Measurements from ENCODE around the gene UBE2M. TPM values are rescaled to one million over a fixed set of nuclear protein-coding genes. Genes with fewer than 3 reads are reported as not detected.

UBE2M gene
- total and polyA plus RNA-seq, 2 experiments from 2014 or later = 8.7 to 60.3 TPM

DNA sequence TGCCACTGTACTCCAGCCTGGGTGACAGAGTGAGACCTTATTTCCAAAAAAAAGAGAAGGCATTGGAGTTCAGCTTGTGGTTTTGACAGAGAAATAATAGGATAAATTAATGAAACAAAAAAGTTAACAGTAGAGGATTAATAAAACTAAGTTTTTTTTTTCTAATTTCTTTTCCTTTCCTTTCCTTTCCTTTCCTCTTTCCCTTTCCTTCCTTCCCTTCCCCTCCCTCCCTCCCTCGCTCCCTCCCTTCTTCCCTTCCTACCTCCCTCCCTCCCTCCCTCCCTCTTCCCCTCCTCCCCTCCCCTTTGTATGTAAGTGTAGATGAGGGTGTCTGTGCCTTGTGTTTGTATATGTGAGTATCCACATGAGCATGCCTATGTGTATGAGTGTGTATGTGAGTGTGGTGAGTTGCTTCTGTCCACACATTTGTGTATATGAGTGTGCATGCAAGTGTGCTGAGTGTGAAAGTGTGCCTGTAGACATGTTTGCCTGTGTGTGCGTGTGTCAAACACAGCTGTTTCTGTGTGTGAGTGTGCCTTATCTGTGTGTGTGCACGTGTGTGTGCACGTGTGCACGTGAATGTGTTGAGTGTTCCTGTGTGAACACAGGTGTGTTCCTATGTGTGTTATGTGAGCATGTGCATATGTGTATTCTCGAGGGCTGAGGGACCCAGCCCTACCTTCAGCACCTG lies 27.2 kb upstream of the UBE2M start:
- Histone ChIP-seq H3K27me3 (replicated peaks; ENCODE audit: insufficient read depth) (no peaks in the 10 kb centered on the region), H3K4me3 (no peak overlapping the region), H3K27ac (no peak overlapping the region), H3K4me1 (ENCODE audit: insufficient read depth) (peaks cover 19% of the 10 kb centered on the region), H3F3A (ENCODE audit: insufficient read depth) (peaks cover 8% of the 10 kb centered on the region; the same call in 1 of the 2 replicates), H3K9ac (no peak overlapping the region), H4K20me1 (ENCODE audit: insufficient read depth) (no peaks in the 10 kb centered on the region), H2AFZ (no peak overlapping the region), H3K36me3 (ENCODE audit: low read depth) (peaks cover 3% of the 10 kb centered on the region; the same call in 1 of the 2 replicates), H3K4me2 (ENCODE audit: unreplicated experiment) (no peak overlapping the region), H3K9me2 (ENCODE audit: insufficient read depth) (no peaks in the 10 kb centered on the region), H3K9me3 (ENCODE audit: low read depth) (no peaks in the 10 kb centered on the region), H3K79me2 (ENCODE audit: insufficient read depth) (peaks cover 26% of the 10 kb centered on the region)
- DNase-seq = no peak
- 89% methylated on average over 5 to 6 of the region's 6 CpGs for WGBS, 2 experiments (ENCODE audit: low coverage in 1 of 2, low lambda C conversion rate in 2 of 2, missing lambda C conversion rate in 2 of 2)
- TF ChIP-seq EZH2phosphoT487 (IDR thresholded peaks at IDR 0.05; ENCODE audit: insufficient read depth, low read depth) = no peak
- TF ChIP-seq EZH2 (IDR thresholded peaks at IDR 0.05; ENCODE audit: insufficient read depth, poor library complexity, severe bottlenecking) = no peak
- in situ Hi-C loops (cut with MboI) = no loop called here

DNA sequence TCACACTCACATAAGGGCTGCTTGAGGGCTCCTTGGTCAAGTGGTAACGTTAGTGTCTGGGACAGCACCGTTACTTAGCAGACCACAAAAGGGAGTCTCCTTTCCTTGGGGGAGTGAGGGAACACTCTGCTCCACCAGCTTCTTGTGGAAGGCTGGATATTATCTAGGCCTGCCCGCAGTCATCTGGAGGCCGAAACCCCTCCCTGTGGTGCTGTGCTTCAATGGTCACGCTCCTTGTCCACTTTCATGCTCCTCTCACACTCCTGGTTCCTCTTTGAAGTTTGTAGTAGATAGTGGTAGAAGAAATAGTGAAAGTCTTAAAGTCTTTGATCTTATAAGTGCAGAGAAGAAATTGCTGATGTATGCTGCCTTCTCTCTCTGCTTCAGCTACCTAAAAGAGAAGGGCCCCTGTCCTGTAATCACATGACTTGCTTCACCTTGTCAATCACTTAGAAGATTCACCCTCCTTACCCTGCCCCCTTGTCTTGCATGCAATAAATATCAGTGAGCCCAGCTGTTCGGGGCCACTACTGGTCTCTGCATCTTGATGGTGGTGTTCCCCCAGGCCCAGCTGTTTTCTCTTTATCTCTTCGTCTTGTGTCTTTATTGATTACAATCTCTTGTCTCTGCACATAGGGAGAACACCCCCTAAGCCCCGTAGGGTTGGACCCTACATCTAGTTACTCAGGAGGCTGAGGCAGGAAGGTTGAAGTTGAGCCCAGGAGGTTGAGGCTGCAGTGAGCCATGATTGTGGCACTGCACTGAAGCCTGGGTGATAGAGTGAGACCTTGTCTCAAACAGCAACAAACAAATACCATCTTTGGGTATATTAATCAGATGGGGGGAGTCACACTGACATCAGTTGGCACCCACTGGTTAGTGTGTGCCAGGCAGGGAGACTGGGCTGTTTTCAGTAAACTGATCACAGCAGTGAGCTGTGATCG lies 26.4 kb upstream of the UBE2M start:
- TF ChIP-seq EZH2phosphoT487 (IDR thresholded peaks at IDR 0.05; ENCODE audit: insufficient read depth, low read depth) = no peak
- no peak for TF ChIP-seq EZH2 (IDR thresholded peaks at IDR 0.05; ENCODE audit: insufficient read depth, poor library complexity, severe bottlenecking)
- H3K9me3 ChIP-seq (ENCODE audit: low read depth) = no peaks in the 10 kb centered on the region
- H2AFZ ChIP-seq = no peak overlapping the region
- no peaks in the 10 kb centered on the region for H3K9me2 ChIP-seq (ENCODE audit: insufficient read depth)
- peaks cover 3% of the 10 kb centered on the region; the same call in 1 of the 2 replicates for H3K36me3 ChIP-seq (ENCODE audit: low read depth)
- peaks cover 8% of the 10 kb centered on the region; the same call in 1 of the 2 replicates for H3F3A ChIP-seq (ENCODE audit: insufficient read depth)
- peaks cover 19% of the 10 kb centered on the region for H3K4me1 ChIP-seq (ENCODE audit: insufficient read depth)
- H3K27me3 ChIP-seq (replicated peaks; ENCODE audit: insufficient read depth) = no peaks in the 10 kb centered on the region
- WGBS, 2 experiments (ENCODE audit: low coverage in 1 of 2, low lambda C conversion rate in 2 of 2, missing lambda C conversion rate in 2 of 2) = 78 to 82% methylated on average over 9 of the region's 9 CpGs
- in situ Hi-C loops (cut with MboI) = no loop called here
- H3K9ac ChIP-seq = no peak overlapping the region
- DNase-seq = no peak
- no peaks in the 10 kb centered on the region for H4K20me1 ChIP-seq (ENCODE audit: insufficient read depth)
- peaks cover 34% of the 10 kb centered on the region for H3K79me2 ChIP-seq (ENCODE audit: insufficient read depth)
- no peak overlapping the region for H3K4me3 ChIP-seq
- no peak overlapping the region for H3K27ac ChIP-seq
- no peak overlapping the region for H3K4me2 ChIP-seq (ENCODE audit: unreplicated experiment)

DNA sequence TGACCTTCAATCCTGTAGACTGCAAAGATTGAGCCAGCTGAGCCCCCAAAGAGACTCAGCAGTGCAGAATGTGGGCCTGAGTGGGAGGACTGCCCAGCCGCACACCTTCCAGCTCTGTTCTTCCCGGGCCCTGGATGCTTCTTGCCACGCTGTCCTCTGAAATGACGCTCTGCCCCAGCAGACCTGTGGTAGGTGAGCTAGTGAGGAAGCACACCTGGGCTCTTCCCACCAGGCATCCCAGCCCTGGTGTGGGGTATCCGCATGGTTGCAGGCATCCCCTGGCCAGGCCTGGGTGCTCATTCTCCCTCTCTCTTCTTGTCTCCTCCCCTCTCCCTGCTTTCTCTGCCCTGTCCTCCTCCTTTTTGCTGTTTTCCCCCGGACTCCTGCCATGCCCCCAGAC lies 24.6 kb upstream of the UBE2M start:
- Histone ChIP-seq H3K27ac (no peak overlapping the region), H3K9ac (no peak overlapping the region), H3F3A (ENCODE audit: insufficient read depth) (peaks cover 17% of the 10 kb centered on the region; the same call in 1 of the 2 replicates), H3K4me3 (no peak overlapping the region), H3K79me2 (ENCODE audit: insufficient read depth) (peaks cover 52% of the 10 kb centered on the region), H3K9me2 (ENCODE audit: insufficient read depth) (no peaks in the 10 kb centered on the region), H4K20me1 (ENCODE audit: insufficient read depth) (no peaks in the 10 kb centered on the region), H3K36me3 (ENCODE audit: low read depth) (peaks cover 3% of the 10 kb centered on the region; the same call in 1 of the 2 replicates), H3K4me1 (ENCODE audit: insufficient read depth) (peaks cover 22% of the 10 kb centered on the region), H3K4me2 (ENCODE audit: unreplicated experiment) (no peak overlapping the region), H3K27me3 (replicated peaks; ENCODE audit: insufficient read depth) (no peaks in the 10 kb centered on the region), H2AFZ (no peak overlapping the region), H3K9me3 (ENCODE audit: low read depth) (no peaks in the 10 kb centered on the region)
- no peak for DNase-seq
- in situ Hi-C loops (cut with MboI) = no loop called here
- TF ChIP-seq EZH2phosphoT487 (IDR thresholded peaks at IDR 0.05; ENCODE audit: insufficient read depth, low read depth) (no peak), EZH2 (IDR thresholded peaks at IDR 0.05; ENCODE audit: insufficient read depth, poor library complexity, severe bottlenecking) (no peak)
- WGBS, 2 experiments (ENCODE audit: low coverage in 1 of 2, low lambda C conversion rate in 2 of 2, missing lambda C conversion rate in 2 of 2) = 83 to 85% methylated on average over 6 of the region's 6 CpGs

Data from GM23248 (cell line).